ENCODE measurements around the gene ANO7. TPM values are rescaled to one million over a fixed set of nuclear protein-coding genes. Genes with fewer than 3 reads are reported as not detected.

Gene ANO7
- total and polyA plus RNA-seq, 4 donors = 0.89 to 3.1 (median 1.7) TPM

DNA sequence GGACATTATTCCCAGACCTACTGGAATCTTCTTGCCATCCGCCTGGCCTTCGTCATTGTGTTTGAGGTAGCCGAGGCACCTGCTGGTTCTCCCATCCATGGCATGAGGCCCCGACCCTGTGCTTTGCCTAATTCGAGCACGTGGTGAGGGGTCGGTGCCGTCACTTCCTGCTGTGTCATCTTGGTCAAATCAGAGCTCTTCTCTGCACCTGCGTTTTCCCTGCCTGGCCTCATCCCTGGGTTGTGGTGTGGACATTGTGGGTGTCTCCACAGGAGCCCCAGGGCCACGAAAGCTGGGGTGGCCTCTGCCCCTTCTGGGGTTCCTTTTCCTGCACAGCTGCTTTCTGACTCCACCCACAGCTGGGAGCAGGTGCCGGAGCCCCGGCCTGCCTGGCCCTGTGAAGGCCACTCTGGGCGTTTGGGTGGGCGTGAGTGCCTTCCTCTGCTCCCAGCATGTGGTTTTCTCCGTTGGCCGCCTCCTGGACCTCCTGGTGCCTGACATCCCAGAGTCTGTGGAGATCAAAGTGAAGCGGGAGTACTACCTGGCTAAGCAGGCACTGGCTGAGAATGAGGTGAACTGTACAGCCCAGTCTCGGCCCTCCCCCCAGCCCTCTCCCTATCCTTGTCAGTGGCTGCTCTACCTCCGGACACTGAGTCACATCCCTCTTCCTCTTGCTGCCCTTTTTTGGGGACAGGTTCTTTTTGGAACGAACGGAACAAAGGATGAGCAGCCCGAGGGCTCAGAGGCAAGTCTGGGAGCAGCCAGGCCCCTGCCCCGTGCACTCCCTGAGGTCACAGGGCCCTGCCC, 34.9 kb downstream of the ANO7 start:
- H3K27me3 ChIP-seq (ENCODE audit: control insufficient read depth, insufficient read depth, low read length) = no peaks in the 10 kb centered on the region
- no peaks in the 10 kb centered on the region for H3K9me3 ChIP-seq (ENCODE audit: control insufficient read depth, insufficient read depth, low read length)
- H3K4me3 ChIP-seq (ENCODE audit: low read depth, low read length) = no peak overlapping the region
- 72% methylated on average over 21 of the region's 23 CpGs for WGBS (ENCODE audit: insufficient coverage)
- H3K4me1 ChIP-seq (ENCODE audit: control insufficient read depth, insufficient read depth, low read length) = peaks cover 26% of the 10 kb centered on the region
- no peak for DNase-seq (ENCODE audit: low read depth in 4 of 6, low spot score in 6 of 6)
- peaks cover 46% of the 10 kb centered on the region for H3K36me3 ChIP-seq (ENCODE audit: control insufficient read depth, insufficient read depth, low read length)
- H3K27ac ChIP-seq (ENCODE audit: low read depth, low read length) = peak overlapping the region; percentile 58

DNA sequence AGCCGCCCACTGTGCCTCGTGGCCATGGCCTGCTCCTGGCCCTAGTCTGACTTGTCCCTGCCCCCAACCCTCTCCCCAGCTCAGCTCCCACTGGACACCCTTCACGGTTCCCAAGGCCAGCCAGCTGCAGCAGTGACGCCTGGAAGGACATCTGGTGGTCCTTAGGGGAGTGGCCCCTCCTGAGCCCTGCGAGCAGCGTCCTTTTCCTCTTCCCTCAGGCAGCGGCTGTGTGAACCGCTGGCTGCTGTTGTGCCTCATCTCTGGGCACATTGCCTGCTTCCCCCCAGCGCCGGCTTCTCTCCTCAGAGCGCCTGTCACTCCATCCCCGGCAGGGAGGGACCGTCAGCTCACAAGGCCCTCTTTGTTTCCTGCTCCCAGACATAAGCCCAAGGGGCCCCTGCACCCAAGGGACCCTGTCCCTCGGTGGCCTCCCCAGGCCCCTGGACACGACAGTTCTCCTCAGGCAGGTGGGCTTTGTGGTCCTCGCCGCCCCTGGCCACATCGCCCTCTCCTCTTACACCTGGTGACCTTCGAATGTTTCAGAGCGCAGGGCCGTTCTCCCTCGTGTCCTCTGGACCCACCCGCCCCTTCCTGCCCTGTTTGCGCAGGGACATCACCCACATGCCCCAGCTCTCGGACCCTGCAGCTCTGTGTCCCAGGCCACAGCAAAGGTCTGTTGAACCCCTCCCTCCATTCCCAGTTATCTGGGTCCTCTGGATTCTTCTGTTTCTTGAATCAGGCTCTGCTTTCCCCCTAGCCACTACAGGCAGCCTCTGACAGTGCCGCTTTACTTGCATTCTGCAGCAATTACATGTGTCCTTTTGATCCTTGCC, 35.8 kb downstream of the ANO7 start:
- Histone ChIP-seq H3K4me3 (ENCODE audit: low read depth, low read length) (no peak overlapping the region), H3K27ac (ENCODE audit: low read depth, low read length) (peak overlapping the region; percentile 58), H3K27me3 (ENCODE audit: control insufficient read depth, insufficient read depth, low read length) (no peaks in the 10 kb centered on the region), H3K4me1 (ENCODE audit: control insufficient read depth, insufficient read depth, low read length) (peaks cover 21% of the 10 kb centered on the region), H3K36me3 (ENCODE audit: control insufficient read depth, insufficient read depth, low read length) (peaks cover 54% of the 10 kb centered on the region), H3K9me3 (ENCODE audit: control insufficient read depth, insufficient read depth, low read length) (no peaks in the 10 kb centered on the region)
- DNase-seq (ENCODE audit: low read depth in 4 of 6, low spot score in 6 of 6) = peak in 4 of 6 donors; percentile 20 to 81 (median 49)
- WGBS (ENCODE audit: insufficient coverage) = 37% methylated on average over 26 of the region's 26 CpGs

DNA sequence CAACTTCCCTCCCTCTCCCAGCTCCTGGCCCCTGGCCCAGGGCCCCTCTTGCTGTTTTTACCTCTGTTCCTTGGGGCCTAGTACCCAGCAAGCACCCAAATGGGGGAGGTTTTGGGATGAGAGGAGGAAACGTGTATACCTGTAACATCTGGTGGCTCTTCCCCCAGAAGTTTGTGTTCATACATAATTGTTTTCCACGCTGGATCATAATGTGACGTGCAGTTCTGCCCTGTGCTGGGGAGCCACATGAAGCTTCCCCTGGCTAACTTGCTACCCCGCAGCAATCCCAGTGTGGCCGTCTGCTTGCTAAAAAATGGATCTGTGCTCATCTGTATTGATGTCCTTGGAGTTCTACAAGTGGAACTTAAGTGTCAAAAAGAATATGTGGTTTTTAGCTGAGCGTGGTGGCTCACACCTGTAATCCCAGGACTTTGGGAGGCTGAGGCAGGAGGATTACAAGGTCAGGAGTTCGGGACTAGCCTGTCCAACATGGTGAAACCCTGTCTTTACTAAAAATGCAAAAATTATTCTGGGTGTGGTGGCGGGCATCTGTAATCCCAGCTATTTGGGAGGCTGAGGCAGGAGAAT, 36.5 kb downstream of the ANO7 start:
- peak in 1 of 6 donors; percentile 33 for DNase-seq (ENCODE audit: low read depth in 4 of 6, low spot score in 6 of 6)
- peak overlapping the region; percentile 58 for H3K27ac ChIP-seq (ENCODE audit: low read depth, low read length)
- no peaks in the 10 kb centered on the region for H3K27me3 ChIP-seq (ENCODE audit: control insufficient read depth, insufficient read depth, low read length)
- peaks cover 61% of the 10 kb centered on the region for H3K36me3 ChIP-seq (ENCODE audit: control insufficient read depth, insufficient read depth, low read length)
- no peak overlapping the region for H3K4me3 ChIP-seq (ENCODE audit: low read depth, low read length)
- H3K4me1 ChIP-seq (ENCODE audit: control insufficient read depth, insufficient read depth, low read length) = peaks cover 21% of the 10 kb centered on the region
- 92% methylated on average over 6 of the region's 8 CpGs for WGBS (ENCODE audit: insufficient coverage)
- H3K9me3 ChIP-seq (ENCODE audit: control insufficient read depth, insufficient read depth, low read length) = no peaks in the 10 kb centered on the region

DNA sequence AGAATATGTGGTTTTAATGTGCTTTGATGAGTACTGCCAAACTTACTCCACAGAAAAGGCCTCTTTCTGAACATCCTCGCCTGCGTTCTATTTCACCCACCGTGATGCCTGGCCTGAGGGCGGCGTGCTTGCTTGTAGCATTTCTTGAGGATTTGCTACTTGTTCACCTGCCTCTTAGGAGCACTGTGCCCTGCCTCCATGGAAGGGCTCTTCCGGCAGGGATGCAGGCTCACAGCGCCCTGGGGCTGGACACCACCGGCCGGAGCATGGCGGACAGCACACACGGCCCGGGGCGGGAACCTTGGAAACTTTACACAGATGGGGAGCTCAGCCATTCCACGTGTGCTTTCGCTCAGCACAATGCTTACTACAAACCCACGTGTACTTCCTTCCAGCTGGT, 37.1 kb downstream of the ANO7 start:
- H3K9me3 ChIP-seq (ENCODE audit: control insufficient read depth, insufficient read depth, low read length) = no peaks in the 10 kb centered on the region
- no peak for DNase-seq (ENCODE audit: low read depth in 4 of 6, low spot score in 6 of 6)
- no peaks in the 10 kb centered on the region for H3K27me3 ChIP-seq (ENCODE audit: control insufficient read depth, insufficient read depth, low read length)
- H3K36me3 ChIP-seq (ENCODE audit: control insufficient read depth, insufficient read depth, low read length) = peaks cover 67% of the 10 kb centered on the region
- H3K4me3 ChIP-seq (ENCODE audit: low read depth, low read length) = no peak overlapping the region
- WGBS (ENCODE audit: insufficient coverage) = 91% methylated on average over 7 of the region's 16 CpGs
- H3K4me1 ChIP-seq (ENCODE audit: control insufficient read depth, insufficient read depth, low read length) = peaks cover 21% of the 10 kb centered on the region
- H3K27ac ChIP-seq (ENCODE audit: low read depth, low read length) = no peak overlapping the region

DNA sequence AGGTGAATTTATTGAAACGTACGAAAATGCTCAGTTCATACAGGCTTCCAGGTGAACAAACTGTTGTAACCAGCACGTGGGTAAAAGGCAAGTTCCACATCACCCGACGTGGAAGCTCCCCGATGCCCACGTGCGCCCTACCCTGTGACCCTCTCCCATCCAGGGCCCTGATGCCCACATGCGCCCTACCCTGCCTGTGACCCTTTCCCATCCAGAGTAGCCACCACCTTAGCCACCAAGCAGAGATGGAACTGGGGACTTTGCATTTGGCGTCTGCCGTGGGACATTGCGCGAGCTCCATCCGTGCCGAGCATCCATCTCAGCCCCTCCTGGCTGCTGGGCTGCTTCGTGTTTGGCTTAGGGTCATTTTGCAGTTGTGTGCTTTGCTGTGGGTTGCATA, 37.5 kb downstream of the ANO7 start:
- no peaks in the 10 kb centered on the region for H3K9me3 ChIP-seq (ENCODE audit: control insufficient read depth, insufficient read depth, low read length)
- peaks cover 72% of the 10 kb centered on the region for H3K36me3 ChIP-seq (ENCODE audit: control insufficient read depth, insufficient read depth, low read length)
- no peaks in the 10 kb centered on the region for H3K27me3 ChIP-seq (ENCODE audit: control insufficient read depth, insufficient read depth, low read length)
- H3K27ac ChIP-seq (ENCODE audit: low read depth, low read length) = no peak overlapping the region
- peaks cover 21% of the 10 kb centered on the region for H3K4me1 ChIP-seq (ENCODE audit: control insufficient read depth, insufficient read depth, low read length)
- no peak for DNase-seq (ENCODE audit: low read depth in 4 of 6, low spot score in 6 of 6)
- no peak overlapping the region for H3K4me3 ChIP-seq (ENCODE audit: low read depth, low read length)
- 98% methylated on average over 16 of the region's 16 CpGs for whole genome bisulfite sequencing (ENCODE audit: insufficient coverage)

DNA sequence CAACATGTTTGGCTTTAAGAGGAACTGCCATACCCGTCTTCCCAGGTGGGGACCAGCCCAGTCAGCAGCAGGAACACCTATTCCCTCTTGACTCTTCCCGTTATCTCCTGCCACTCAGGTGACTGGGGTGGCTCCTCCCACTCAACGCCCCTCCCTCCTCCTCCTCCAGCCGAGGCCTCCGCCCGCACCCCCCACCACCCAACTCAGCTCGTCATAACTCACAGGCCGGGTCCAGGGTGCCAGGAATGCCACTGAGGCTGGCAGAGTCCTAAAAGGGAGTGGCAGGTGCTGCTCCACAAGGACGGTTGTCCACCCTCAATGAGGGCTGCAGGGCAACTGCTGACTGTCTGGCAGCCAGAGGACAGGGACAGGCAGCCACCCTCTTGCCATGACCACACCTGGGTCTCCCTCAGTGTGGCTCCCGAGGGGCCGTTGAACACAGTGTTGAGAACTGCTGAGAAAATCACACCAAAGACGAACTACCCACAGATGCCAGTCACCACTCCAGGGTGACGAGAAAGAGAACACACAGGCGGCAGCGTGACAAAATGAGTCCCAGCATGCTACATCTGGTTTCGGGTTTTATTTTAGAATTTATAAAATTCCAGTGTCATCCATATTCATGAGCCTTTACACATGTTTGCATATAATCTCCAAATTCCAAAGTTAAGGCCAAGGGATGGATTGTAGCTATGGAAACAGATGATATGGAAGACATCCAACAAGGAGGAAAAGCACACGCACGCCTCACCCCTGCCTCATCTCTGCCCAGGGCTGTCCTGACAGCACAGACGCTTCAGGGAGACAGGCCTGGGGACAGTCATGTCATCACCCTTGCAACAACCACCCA, 38.5 kb downstream of the ANO7 start:
- no peaks in the 10 kb centered on the region for H3K27me3 ChIP-seq (ENCODE audit: control insufficient read depth, insufficient read depth, low read length)
- peaks cover 21% of the 10 kb centered on the region for H3K4me1 ChIP-seq (ENCODE audit: control insufficient read depth, insufficient read depth, low read length)
- H3K4me3 ChIP-seq (ENCODE audit: low read depth, low read length) = no peak overlapping the region
- no peak overlapping the region for H3K27ac ChIP-seq (ENCODE audit: low read depth, low read length)
- H3K36me3 ChIP-seq (ENCODE audit: control insufficient read depth, insufficient read depth, low read length) = peaks cover 81% of the 10 kb centered on the region
- no peaks in the 10 kb centered on the region for H3K9me3 ChIP-seq (ENCODE audit: control insufficient read depth, insufficient read depth, low read length)
- WGBS (ENCODE audit: insufficient coverage) = 81% methylated on average over 14 of the region's 19 CpGs
- DNase-seq (ENCODE audit: low read depth in 4 of 6, low spot score in 6 of 6) = peak in 2 of 6 donors; percentile 28 to 65

DNA sequence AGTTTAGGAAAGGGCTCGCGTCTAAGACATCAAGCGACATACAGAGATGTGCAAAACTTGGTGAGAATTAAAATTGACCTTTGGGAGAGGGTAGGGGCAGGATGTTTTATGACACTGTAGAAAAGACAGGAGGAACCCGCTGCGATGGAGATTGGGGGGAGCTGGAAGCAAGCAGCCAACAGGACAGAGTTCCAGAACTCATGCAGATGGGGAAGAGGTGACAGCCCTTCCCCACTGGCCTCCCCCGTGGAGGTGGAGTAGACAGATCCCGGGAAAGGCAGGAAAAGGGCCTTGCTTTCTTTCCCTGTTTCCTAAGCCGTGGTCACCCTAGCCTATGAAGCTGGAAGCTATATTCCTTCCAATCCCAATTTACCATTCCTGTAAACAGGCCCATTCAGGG, 39.1 kb downstream of the ANO7 start:
- no peak overlapping the region for H3K4me3 ChIP-seq (ENCODE audit: low read depth, low read length)
- 95% methylated on average over 7 of the region's 8 CpGs for WGBS (ENCODE audit: insufficient coverage)
- no peak overlapping the region for H3K27ac ChIP-seq (ENCODE audit: low read depth, low read length)
- no peak for DNase-seq (ENCODE audit: low read depth in 4 of 6, low spot score in 6 of 6)
- peaks cover 88% of the 10 kb centered on the region for H3K36me3 ChIP-seq (ENCODE audit: control insufficient read depth, insufficient read depth, low read length)
- H3K4me1 ChIP-seq (ENCODE audit: control insufficient read depth, insufficient read depth, low read length) = peaks cover 20% of the 10 kb centered on the region
- H3K9me3 ChIP-seq (ENCODE audit: control insufficient read depth, insufficient read depth, low read length) = no peaks in the 10 kb centered on the region
- no peaks in the 10 kb centered on the region for H3K27me3 ChIP-seq (ENCODE audit: control insufficient read depth, insufficient read depth, low read length)

DNA sequence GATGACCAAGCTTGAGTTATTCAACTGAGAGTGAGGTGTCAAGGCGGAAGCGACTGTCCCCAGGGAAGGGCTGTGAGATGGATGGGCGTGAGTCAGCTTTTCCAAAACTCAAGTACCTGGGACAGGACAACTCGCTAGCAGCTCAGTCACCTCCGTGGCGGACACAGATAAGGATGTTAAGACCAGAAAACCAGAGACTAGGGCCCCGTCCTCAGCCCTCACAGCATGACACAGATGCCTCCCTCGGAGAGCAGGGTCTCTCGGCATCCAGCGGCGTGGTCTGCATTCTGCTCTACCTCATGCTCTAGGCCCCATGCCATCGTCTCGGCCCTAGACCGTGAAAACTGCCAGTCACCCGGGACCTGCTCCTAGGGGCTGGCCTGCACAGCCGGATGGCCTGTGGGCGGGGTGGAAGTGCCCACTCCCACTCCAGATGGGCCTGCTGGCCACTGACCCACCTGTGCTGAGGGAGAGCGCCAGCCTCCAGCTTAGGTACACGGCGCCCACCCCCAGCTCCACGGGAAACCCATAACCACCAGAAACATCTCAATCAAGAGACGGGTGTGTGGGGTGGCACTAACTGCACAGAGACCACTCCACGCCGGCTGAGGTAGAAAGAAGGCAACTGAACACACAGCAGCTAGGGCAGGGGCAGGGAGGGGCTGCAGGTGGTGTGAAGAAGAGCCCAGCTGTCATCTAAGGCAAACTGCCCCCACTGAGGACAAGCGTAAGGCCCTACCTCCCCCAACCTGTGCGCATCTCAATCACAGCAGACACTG, 39.8 kb downstream of the ANO7 start:
- H3K36me3 ChIP-seq (ENCODE audit: control insufficient read depth, insufficient read depth, low read length) = peaks cover 90% of the 10 kb centered on the region
- no peak for DNase-seq (ENCODE audit: low read depth in 4 of 6, low spot score in 6 of 6)
- no peak overlapping the region for H3K27ac ChIP-seq (ENCODE audit: low read depth, low read length)
- no peaks in the 10 kb centered on the region for H3K9me3 ChIP-seq (ENCODE audit: control insufficient read depth, insufficient read depth, low read length)
- H3K27me3 ChIP-seq (ENCODE audit: control insufficient read depth, insufficient read depth, low read length) = no peaks in the 10 kb centered on the region
- WGBS (ENCODE audit: insufficient coverage) = 92% methylated on average over 19 of the region's 26 CpGs
- H3K4me3 ChIP-seq (ENCODE audit: low read depth, low read length) = no peak overlapping the region
- H3K4me1 ChIP-seq (ENCODE audit: control insufficient read depth, insufficient read depth, low read length) = peaks cover 17% of the 10 kb centered on the region
